HepG2 (cell line): ENCODE measurements around the gene CNRIP1. TPM values are rescaled to one million over a fixed set of nuclear protein-coding genes. Genes with fewer than 3 reads are reported as not detected.

Experiments
- ATAC-seq: fragments of 200-7000 bp; cut with Tn5 transposase; 3 replicates; pipeline ENCODE4 v1.9.1; 2020; ENCODE audit warnings: mild to moderate bottlenecking, moderate library complexity
- BruUV-seq: library from RNA; stranded (reverse); fragments of 400-500 nt; replicated peaks from 2 replicates; lab custom pipeline; 2021; lab: Mats Ljungman, UMichigan
- CTCF ChIA-PET: fragments of 300-600 bp; formaldehyde crosslinking; extraction: SDS; loops from one replicate; lab custom pipeline; 2021; ENCODE audit warnings: low total read pairs, inconsistent platforms, low intra/inter-chr PET ratio; lab: Yijun Ruan, JAX
- POLR2A ChIA-PET: fragments of 350-600 bp; sonication (Branson Sonifier 250); formaldehyde crosslinking; loops from one replicate; lab custom pipeline; 2020; ENCODE audit warnings: antibody characterized with exemption, inconsistent platforms; lab: Yijun Ruan, JAX
- DNase-seq: peaks from one replicate; pipeline ENCODE4 v3.0.0-alpha.2; 2015; ENCODE audit warnings: low spot score
- FAIRE-seq: peaks from 3 replicates; lab custom pipeline; 2011; peaks lifted over from hg19 to GRCh38; lab: Jason Lieb, UNC
- H2AFZ ChIP-seq: one replicate; pipeline ENCODE4 v1.6.1; 2011; ENCODE audit warnings: low read length, inconsistent platforms
- H3K27ac ChIP-seq: fragments of 300-600 bp; 3 replicates; pipeline ENCODE4 v1.8.0; 2011; ENCODE audit warnings: mixed run types, mild to moderate bottlenecking, mixed read lengths, low read length, inconsistent platforms; ENCODE audit not compliant: insufficient read depth; ENCODE audit errors: extremely low read length
- H3K27me3 ChIP-seq, 2 experiments: fragments of 200-600 bp in 1 of 2; 2 replicates in 1 of 2; 3 replicates in 1 of 2; pipeline versions ENCODE4 v1.6.0 to v1.8.0; 2011; ENCODE audit warnings: low read length in 2 of 2, mild to moderate bottlenecking in 2 of 2, moderate library complexity in 2 of 2, inconsistent platforms in 1 of 2; ENCODE audit not compliant: insufficient read depth in 2 of 2, control insufficient read depth in 1 of 2
- H3K36me3 ChIP-seq, 2 experiments: fragments of 200-600 bp in 1 of 2; replicated peaks in 1 of 2; 2 replicates in 1 of 2; 3 replicates in 1 of 2; pipeline versions ENCODE4 v1.5.1 to v1.8.0; 2011; ENCODE audit warnings: low read length in 2 of 2, inconsistent platforms in 1 of 2; ENCODE audit not compliant: insufficient read depth in 2 of 2, control insufficient read depth in 1 of 2
- H3K4me1 ChIP-seq: 2 replicates; pipeline ENCODE4 v1.5.1; 2012; ENCODE audit warnings: low read length, inconsistent platforms; ENCODE audit not compliant: insufficient read depth
- H3K4me2 ChIP-seq: 2 replicates; pipeline ENCODE4 v1.6.0; 2011; ENCODE audit warnings: low read depth, low read length, inconsistent platforms
- H3K4me3 ChIP-seq, 3 experiments: fragments of 200-600 bp in 1 of 3; sonication (generic), shearing (Covaris generic) in 1 of 3; replicated peaks in 1 of 3; 2 replicates each; pipeline ENCODE4 v1.5.1; 2011 to 2016; ENCODE audit warnings: low read length in 3 of 3, inconsistent platforms in 2 of 3, low read depth in 2 of 3, mild to moderate bottlenecking in 2 of 3, control low read depth in 1 of 3, mixed read lengths in 1 of 3; ENCODE audit not compliant: insufficient read depth in 1 of 3
- H3K79me2 ChIP-seq: one replicate; pipeline ENCODE4 v1.6.1; 2011; ENCODE audit warnings: low read length, inconsistent platforms; ENCODE audit not compliant: insufficient read depth
- H3K9ac ChIP-seq: 2 replicates; pipeline ENCODE4 v1.6.0; 2011; ENCODE audit warnings: mild to moderate bottlenecking, low read depth, low read length, inconsistent platforms; ENCODE audit not compliant: insufficient read depth
- H3K9me3 ChIP-seq: 2 replicates; pipeline ENCODE4 v1.5.1; 2012; ENCODE audit warnings: mild to moderate bottlenecking, low read length
- H4K20me1 ChIP-seq: 2 replicates; pipeline ENCODE4 v1.6.0; 2011; ENCODE audit warnings: inconsistent platforms, mild to moderate bottlenecking, low read length, moderate library complexity; ENCODE audit not compliant: insufficient read depth
- ASH2L ChIP-seq: fragments of 300-600, 200-600 bp; sonication (generic); IDR thresholded peaks from 2 replicates; pipeline ENCODE4 v1.7.0; 2017; ENCODE audit warnings: low read depth, mild to moderate bottlenecking, moderate library complexity, mixed read lengths, low read length; ENCODE audit not compliant: insufficient read length
- CHCHD3 ChIP-seq: sonication (generic); formaldehyde crosslinking; IDR thresholded peaks from 2 replicates; pipeline ENCODE4 v1.8.0; 2022; ENCODE audit warnings: mild to moderate bottlenecking, missing genetic modification reagents, moderate library complexity
- FOXC1 ChIP-seq: sonication (generic); formaldehyde crosslinking; IDR thresholded peaks from 2 replicates; pipeline ENCODE4 v1.8.0; 2022; ENCODE audit warnings: mild to moderate bottlenecking, missing genetic modification reagents, borderline replicate concordance
- GPN1 ChIP-seq: sonication (generic); formaldehyde crosslinking; IDR thresholded peaks from 2 replicates; pipeline ENCODE4 v1.5.1; 2020; ENCODE audit warnings: missing genetic modification reagents, borderline replicate concordance
- HOXA3 ChIP-seq: sonication (generic); formaldehyde crosslinking; IDR thresholded peaks from 2 replicates; pipeline ENCODE4 v1.5.0; 2020; ENCODE audit warnings: missing genetic modification reagents
- NFRKB ChIP-seq: fragments of 450-650 bp; IDR thresholded peaks from 2 replicates; pipeline ENCODE4 v1.6.1; 2017
- ONECUT2 ChIP-seq: sonication (generic); formaldehyde crosslinking; IDR thresholded peaks from 2 replicates; pipeline ENCODE4 v1.4.0; 2020; ENCODE audit warnings: missing genetic modification reagents
- SMAD1 ChIP-seq: sonication (generic); formaldehyde crosslinking; IDR thresholded peaks from 2 replicates; pipeline ENCODE4 v1.4.0; 2020; ENCODE audit warnings: missing genetic modification reagents, low read depth, mild to moderate bottlenecking, borderline replicate concordance
- SUZ12 ChIP-seq: fragments of 150-350 bp; IDR thresholded peaks from 2 replicates; pipeline ENCODE4 v1.6.1; 2014; ENCODE audit warnings: low read depth, low read length
- TBL1XR1 ChIP-seq: fragments of 150-350 bp; IDR thresholded peaks from 2 replicates; pipeline ENCODE4 v1.6.1; 2014; ENCODE audit warnings: borderline replicate concordance, low read length; ENCODE audit not compliant: partially characterized antibody
- TEAD2 ChIP-seq: sonication (generic); formaldehyde crosslinking; IDR thresholded peaks from 2 replicates; pipeline ENCODE4 v1.9.0; 2021; ENCODE audit warnings: missing genetic modification reagents
- TEAD3 ChIP-seq: optimal IDR thresholded peaks from 2 replicates; pipeline ENCODE3; 2016; ENCODE audit warnings: borderline replicate concordance
- TOE1 ChIP-seq: sonication (generic); formaldehyde crosslinking; IDR thresholded peaks from 2 replicates; pipeline ENCODE4 v1.4.0; 2020; ENCODE audit warnings: mild to moderate bottlenecking, missing genetic modification reagents
- ZNF12 ChIP-seq: sonication (generic); formaldehyde crosslinking; IDR thresholded peaks from 2 replicates; pipeline ENCODE4 v1.5.0; 2020; ENCODE audit warnings: missing genetic modification reagents
- ZNF136 ChIP-seq: sonication (generic); formaldehyde crosslinking; IDR thresholded peaks from 2 replicates; pipeline ENCODE4 v1.8.1; 2022; ENCODE audit warnings: low read depth, mild to moderate bottlenecking, moderate library complexity, missing genetic modification reagents
- ZNF234 ChIP-seq: sonication (generic); formaldehyde crosslinking; conservative IDR thresholded peaks from 2 replicates; pipeline ENCODE4 v1.5.1; 2020; ENCODE audit warnings: mild to moderate bottlenecking, missing genetic modification reagents
- ZNF598 ChIP-seq: sonication (generic); formaldehyde crosslinking; IDR thresholded peaks from 2 replicates; pipeline ENCODE4 v1.5.1; 2020; ENCODE audit warnings: mild to moderate bottlenecking, missing genetic modification reagents, borderline replicate concordance
- ZNF615 ChIP-seq: sonication (generic); formaldehyde crosslinking; IDR thresholded peaks from 2 replicates; pipeline ENCODE4 v1.5.0; 2020; ENCODE audit warnings: mild to moderate bottlenecking, missing genetic modification reagents, borderline replicate concordance
- ZNF766 ChIP-seq: sonication (generic); formaldehyde crosslinking; IDR thresholded peaks from 2 replicates; pipeline ENCODE4 v1.5.0; 2020; ENCODE audit warnings: missing genetic modification reagents, borderline replicate concordance
- WGBS: methylation state at CpG from one replicate; pipeline ENCODE4 v1.1.6; 2017; ENCODE audit warnings: low lambda C conversion rate; 5-methylcytosine and 5-hydroxymethylcytosine counted together
- in situ Hi-C: cut with HindIII; loops from 2 replicates; pipeline ENCODE4 v1.10.0; 2017; ENCODE audit warnings: low pct_unique_long_range_greater_than_20kb; ENCODE audit not compliant: extremely low pct_ligation_motif_present
- intact Hi-C: fragments of 100-400 bp; cut with micrococcal nuclease; formaldehyde crosslinking; loops from one replicate; pipeline ENCODE4 v1.10.0; 2022; ENCODE audit not compliant: unreplicated experiment
- polyA plus RNA-seq, 8 experiments: library from polyadenylated mRNA; depleted of rRNA in 3 of 8; stranded (reverse) in 7 of 8; unstranded in 1 of 8; fragments of >200 nt; fragmentation: Illumina TruSeq in 4 of 8; extraction: Trizol in 4 of 8; gene quantifications; 2 replicates each; pipeline versions ENCODE4 v1.2.1 to v1.2.3, GENCODE V29; 2011 to 2016; ENCODE audit warnings: low read depth in 4 of 8, missing spikeins in 1 of 8, mixed read lengths in 1 of 8; ENCODE audit not compliant: insufficient read depth in 1 of 8
- total RNA-seq, 5 experiments: library from RNA; depleted of rRNA; stranded (reverse); fragments of >200 nt; fragmentation: Illumina TruSeq; extraction: Trizol; gene quantifications; 2 replicates each; pipeline ENCODE4 v1.2.3, GENCODE V29; 2016; ENCODE audit warnings: low read depth in 1 of 5
- TF ChIP-seq, protein P1 (sequence below): sonication (generic); formaldehyde crosslinking; IDR thresholded peaks from 2 replicates; pipeline ENCODE4 v1.4.0; 2020; ENCODE audit warnings: mild to moderate bottlenecking, low read depth, missing genetic modification reagents
- TF ChIP-seq, protein P2 (sequence below): sonication (generic); formaldehyde crosslinking; IDR thresholded peaks from 2 replicates; pipeline ENCODE4 v1.4.0; 2020; ENCODE audit warnings: missing genetic modification reagents; ENCODE audit errors: not compliant biosample characterization

CNRIP1 gene
- total and polyA plus RNA-seq, 2 of the 13 experiments (the other 11 are each of a cell fraction or from before 2014, with no cell fraction given): not detected

DNA sequence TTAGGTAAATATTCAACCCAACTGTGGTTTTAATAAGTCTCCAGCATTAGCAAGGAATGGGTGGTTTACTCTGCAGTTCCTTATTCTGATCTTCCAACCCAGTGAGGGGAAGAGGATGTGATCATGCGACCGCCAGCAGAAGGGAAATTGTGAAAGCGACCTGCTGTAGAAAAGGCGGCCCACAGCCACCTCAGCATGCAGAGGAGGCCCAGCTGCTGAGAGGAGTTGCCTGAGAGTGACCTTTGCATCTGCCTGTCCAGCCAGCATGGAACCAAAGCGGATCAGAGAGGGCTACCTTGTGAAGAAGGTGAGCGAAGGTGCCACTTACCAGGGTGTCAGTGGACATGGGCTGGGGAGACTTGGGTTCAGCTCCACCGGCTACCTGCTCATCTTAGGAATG lies 45.3 kb upstream of the CNRIP1 start, which contains the start of gene PLEK:
PLEK (plus strand) TSS at position 196 of the 400 bp plus-strand sequence; CDS start at position 266, 70 bp downstream.
- H3K27ac ChIP-seq: no peak within 1 kb of the TSS

DNA sequence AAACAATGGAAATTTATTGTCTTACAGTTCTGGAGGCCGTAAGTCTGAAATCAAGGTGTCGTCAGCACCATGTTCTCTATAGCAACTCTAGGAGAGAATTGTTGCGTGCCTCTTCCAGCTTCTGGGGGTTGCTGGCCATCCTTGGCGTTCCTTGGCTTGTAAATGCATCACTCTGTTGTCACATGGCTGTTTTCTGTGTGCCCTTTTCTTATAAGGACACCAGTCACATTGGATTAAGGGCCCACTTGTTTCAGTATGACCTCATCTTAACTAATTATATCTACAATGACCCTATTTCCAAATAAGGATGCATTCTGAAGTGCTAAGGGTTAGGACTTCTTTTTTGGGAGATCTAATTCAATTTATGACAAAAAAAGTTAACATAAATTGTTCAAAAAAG lies 44.0 kb upstream of the CNRIP1 start:
- Histone ChIP-seq H3K4me3 (no peak overlapping the region), H3K27me3 (peaks cover 0 to 22% of the 10 kb centered on the region in 2 experiments; a peak in 3 of 5 replicates), H3K9ac (no peak overlapping the region), H3K27ac (no peak overlapping the region), H3K36me3 (no peaks in the 10 kb centered on the region), H2AFZ (no peak overlapping the region), H4K20me1 (no peaks in the 10 kb centered on the region), H3K79me2 (no peaks in the 10 kb centered on the region), H3K4me1 (no peaks in the 10 kb centered on the region), H3K9me3 (no peaks in the 10 kb centered on the region), H3K4me2 (no peak overlapping the region)
- ChIA-PET CTCF (no interaction called here), POLR2A (no interaction called here)
- ATAC-seq (no peak), DNase-seq (no peak), FAIRE-seq (no peak)
- intact Hi-C loops: no loop called here
- in situ Hi-C loops: loop anchor here (5.0 kb wide), 1 partner anchor 79 kb away; no protein-coding TSS in a partner anchor
- BruUV-seq: no TSS peak
- 26% methylated on average over 4 of the region's 4 CpGs for WGBS
- no peak for TF ChIP-seq SUZ12
- TF ChIP-seq, protein P1, sequence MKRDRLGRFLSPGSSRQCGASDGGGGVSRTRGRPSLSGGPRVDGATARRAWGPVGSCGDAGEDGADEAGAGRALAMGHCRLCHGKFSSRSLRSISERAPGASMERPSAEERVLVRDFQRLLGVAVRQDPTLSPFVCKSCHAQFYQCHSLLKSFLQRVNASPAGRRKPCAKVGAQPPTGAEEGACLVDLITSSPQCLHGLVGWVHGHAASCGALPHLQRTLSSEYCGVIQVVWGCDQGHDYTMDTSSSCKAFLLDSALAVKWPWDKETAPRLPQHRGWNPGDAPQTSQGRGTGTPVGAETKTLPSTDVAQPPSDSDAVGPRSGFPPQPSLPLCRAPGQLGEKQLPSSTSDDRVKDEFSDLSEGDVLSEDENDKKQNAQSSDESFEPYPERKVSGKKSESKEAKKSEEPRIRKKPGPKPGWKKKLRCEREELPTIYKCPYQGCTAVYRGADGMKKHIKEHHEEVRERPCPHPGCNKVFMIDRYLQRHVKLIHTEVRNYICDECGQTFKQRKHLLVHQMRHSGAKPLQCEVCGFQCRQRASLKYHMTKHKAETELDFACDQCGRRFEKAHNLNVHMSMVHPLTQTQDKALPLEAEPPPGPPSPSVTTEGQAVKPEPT (CRISPR knock-in tag): no peak
- TF ChIP-seq ZNF136: no peak
- no peak for TF ChIP-seq ZNF615 (CRISPR knock-in tag)
- no peak for TF ChIP-seq GPN1 (CRISPR knock-in tag)
- no peak for TF ChIP-seq ONECUT2
- no peak for TF ChIP-seq HOXA3 (CRISPR knock-in tag)
- no peak for TF ChIP-seq TEAD3 (CRISPR knock-in tag)
- TF ChIP-seq NFRKB: no peak
- TF ChIP-seq FOXC1: no peak
- TF ChIP-seq SMAD1 (CRISPR knock-in tag): no peak
- no peak for TF ChIP-seq TEAD2 (CRISPR knock-in tag)
- no peak for TF ChIP-seq TOE1 (CRISPR knock-in tag)
- no peak for TF ChIP-seq ZNF766
- TF ChIP-seq CHCHD3 (CRISPR knock-in tag): no peak

More for the DNA sequence above, 45.3 kb upstream of the CNRIP1 start, which contains the start of gene PLEK:
- no peak for TF ChIP-seq ASH2L
- no peak for TF ChIP-seq TBL1XR1
- no peak for TF ChIP-seq ZNF598 (CRISPR knock-in tag)
- no peak for TF ChIP-seq ZNF234 (CRISPR knock-in tag)
- peak; percentile 32; the same call in 1 of the 2 replicates for TF ChIP-seq ZNF12
- TF ChIP-seq, protein P2, sequence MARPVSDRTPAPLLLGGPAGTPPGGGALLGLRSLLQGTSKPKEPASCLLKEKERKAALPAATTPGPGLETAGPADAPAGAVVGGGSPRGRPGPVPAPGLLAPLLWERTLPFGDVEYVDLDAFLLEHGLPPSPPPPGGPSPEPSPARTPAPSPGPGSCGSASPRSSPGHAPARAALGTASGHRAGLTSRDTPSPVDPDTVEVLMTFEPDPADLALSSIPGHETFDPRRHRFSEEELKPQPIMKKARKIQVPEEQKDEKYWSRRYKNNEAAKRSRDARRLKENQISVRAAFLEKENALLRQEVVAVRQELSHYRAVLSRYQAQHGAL (CRISPR knock-in tag): no peak
- Histone ChIP-seq H3K36me3 (no peaks in the 10 kb centered on the region), H4K20me1 (no peaks in the 10 kb centered on the region), H2AFZ (no peak within 1 kb of the TSS), H3K4me1 (no peaks in the 10 kb centered on the region), H3K4me3 (no peak within 1 kb of the TSS), H3K79me2 (no peaks in the 10 kb centered on the region), H3K27me3 (peaks cover 0 to 22% of the 10 kb centered on the region in 2 experiments; a peak in 3 of 5 replicates), H3K4me2 (no peak within 1 kb of the TSS), H3K9ac (no peak within 1 kb of the TSS), H3K9me3 (no peaks in the 10 kb centered on the region)
- BruUV-seq: no TSS peak
- in situ Hi-C loops: no loop called here
- POLR2A ChIA-PET: no interaction called here
- CTCF ChIA-PET: no interaction called here
- FAIRE-seq (no peak), ATAC-seq (peak; percentile 60; the same call in 2 of the 3 replicates), DNase-seq (no peak)
- WGBS: 39% methylated on average over 7 of the region's 7 CpGs
- intact Hi-C loops: no loop called here
